ENCODE measurements around the gene RHOV. TPM values are rescaled to one million over a fixed set of nuclear protein-coding genes. Genes with fewer than 3 reads are reported as not detected.

Gene RHOV
- total and polyA plus RNA-seq, 8 donors = 1.2 to 87.8 (median 1.7) TPM; not detected in 1

GRCh38 chr15:40838756-40839155 is 35.3 kb downstream of the RHOV start:
- no peak overlapping the region for H3K27ac ChIP-seq

DNA sequence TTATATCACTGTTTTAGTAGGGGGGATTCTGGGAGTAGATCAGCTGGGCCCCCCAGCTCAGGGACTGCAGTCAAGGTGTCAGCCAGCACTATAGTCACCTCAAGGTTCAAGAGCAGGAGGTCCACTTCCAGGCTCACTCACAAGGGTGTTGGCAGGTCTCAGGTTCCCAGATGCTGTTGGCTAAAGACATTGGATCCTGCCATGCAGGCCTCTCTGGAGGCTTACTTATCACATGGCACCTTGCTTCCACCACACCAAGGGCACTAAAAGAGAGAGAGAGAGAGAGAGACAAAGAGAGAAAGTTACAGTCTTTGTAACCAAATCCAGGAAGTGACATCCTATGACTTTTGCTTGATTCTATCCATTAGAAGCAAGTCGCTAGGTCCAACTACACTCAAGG is 38.0 kb downstream of the RHOV start:
- 91 to 100% (median 93%) methylated on average over 1 of the region's 1 CpG for WGBS, 5 donors
- Histone ChIP-seq H3K9me3 (no peaks in the 10 kb centered on the region), H3K27ac (no peak overlapping the region), H3K36me3 (no peaks in the 10 kb centered on the region), H3K27me3 (no peaks in the 10 kb centered on the region), H3K4me1 (no peaks in the 10 kb centered on the region), H3K4me3 (no peak overlapping the region)
- no peak for DNase-seq
- intact Hi-C loops (cut with DNase I; ENCODE audit: low total_unique reads) = no loop called here
- TF ChIP-seq CTCF (IDR thresholded peaks at IDR 0.05) = no peak
- TF ChIP-seq POLR2A (IDR thresholded peaks at IDR 0.05) = no peak
- TF ChIP-seq EP300 (IDR thresholded peaks at IDR 0.05) = no peak
- TF ChIP-seq POLR2AphosphoS5 (IDR thresholded peaks at IDR 0.05) = no peak

More at GRCh38 chr15:40838756-40839155, 35.3 kb downstream of the RHOV start:
- DNase-seq = no peak
- H3K27me3 ChIP-seq = peaks cover 0 to 16% (median 0%) of the 10 kb centered on the region in 3 donors
- H3K36me3 ChIP-seq = no peaks in the 10 kb centered on the region
- H3K9me3 ChIP-seq = no peaks in the 10 kb centered on the region
- WGBS, 5 donors = 82 to 91% (median 87%) methylated on average over 5 of the region's 5 CpGs
- intact Hi-C loops (cut with DNase I; ENCODE audit: low total_unique reads) = no loop called here
- H3K4me1 ChIP-seq = peaks cover 3 to 11% (median 7%) of the 10 kb centered on the region in 4 donors
- TF ChIP-seq EP300 (IDR thresholded peaks at IDR 0.05) (no peak), POLR2AphosphoS5 (IDR thresholded peaks at IDR 0.05) (no peak), POLR2A (IDR thresholded peaks at IDR 0.05) (no peak)
- H3K4me3 ChIP-seq = no peak overlapping the region

DNA sequence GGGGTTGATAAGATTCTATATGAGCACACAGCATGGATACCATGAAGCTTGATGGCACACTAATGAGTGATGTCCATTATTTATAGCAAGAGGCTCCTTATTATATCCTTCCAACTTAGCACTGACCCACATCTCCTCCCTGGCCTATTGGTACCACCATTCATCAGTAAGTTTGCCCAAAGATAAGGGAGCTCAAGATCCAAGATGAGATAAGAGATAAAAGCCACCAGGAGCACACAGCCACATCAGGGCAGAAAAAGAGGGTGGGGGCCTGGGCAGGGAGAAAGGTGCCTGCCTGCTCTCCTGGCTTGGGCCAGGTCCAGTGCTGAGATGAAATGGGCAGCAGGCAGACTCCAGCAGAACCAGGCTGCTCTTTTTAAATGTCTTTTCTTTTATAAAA is 41.1 kb downstream of the RHOV start:
- no peak for TF ChIP-seq POLR2A (IDR thresholded peaks at IDR 0.05)
- no peak for TF ChIP-seq CTCF (IDR thresholded peaks at IDR 0.05)
- no peak for TF ChIP-seq EP300 (IDR thresholded peaks at IDR 0.05)
- TF ChIP-seq POLR2AphosphoS5 (IDR thresholded peaks at IDR 0.05) = no peak
- no peak for DNase-seq
- no peak overlapping the region for H3K27ac ChIP-seq
- no peaks in the 10 kb centered on the region for H3K9me3 ChIP-seq
- no peak overlapping the region for H3K4me3 ChIP-seq
- intact Hi-C loops (cut with DNase I; ENCODE audit: low total_unique reads) = no loop called here
- H3K27me3 ChIP-seq = no peaks in the 10 kb centered on the region
- H3K4me1 ChIP-seq = peaks cover 0 to 4% (median 0%) of the 10 kb centered on the region in 4 donors
- H3K36me3 ChIP-seq = no peaks in the 10 kb centered on the region

- H3K4me3 ChIP-seq = no peak overlapping the region
- H3K36me3 ChIP-seq = no peaks in the 10 kb centered on the region
- no peak overlapping the region for H3K27ac ChIP-seq
- DNase-seq = no peak
- TF ChIP-seq EP300 (IDR thresholded peaks at IDR 0.05) = no peak
- TF ChIP-seq POLR2AphosphoS5 (IDR thresholded peaks at IDR 0.05) = no peak
- no peak for TF ChIP-seq CTCF (IDR thresholded peaks at IDR 0.05)
- no peak for TF ChIP-seq POLR2A (IDR thresholded peaks at IDR 0.05)
- 74 to 83% (median 81%) methylated on average over 1 of the region's 1 CpG for WGBS, 5 donors
- no peaks in the 10 kb centered on the region for H3K9me3 ChIP-seq
- intact Hi-C loops (cut with DNase I; ENCODE audit: low total_unique reads) = no loop called here
- H3K27me3 ChIP-seq = no peaks in the 10 kb centered on the region
- H3K4me1 ChIP-seq = peaks cover 0 to 4% (median 0%) of the 10 kb centered on the region in 4 donors
Observed at GRCh38 chr15:40831861-40832260, 42.2 kb downstream of the RHOV start.

- Histone ChIP-seq H3K9me3 (no peaks in the 10 kb centered on the region), H3K4me1 (peaks cover 0 to 12% (median under 1%) of the 10 kb centered on the region in 4 donors), H3K27ac (no peak overlapping the region), H3K27me3 (no peaks in the 10 kb centered on the region), H3K36me3 (no peaks in the 10 kb centered on the region), H3K4me3 (no peak overlapping the region)
- WGBS, 5 donors = 80 to 86% (median 83%) methylated on average over 2 of the region's 2 CpGs
- TF ChIP-seq EP300 (IDR thresholded peaks at IDR 0.05) = no peak
- TF ChIP-seq POLR2A (IDR thresholded peaks at IDR 0.05) = no peak
- no peak for TF ChIP-seq CTCF (IDR thresholded peaks at IDR 0.05)
- no peak for TF ChIP-seq POLR2AphosphoS5 (IDR thresholded peaks at IDR 0.05)
- intact Hi-C loops (cut with DNase I; ENCODE audit: low total_unique reads) = no loop called here
- DNase-seq = no peak
Observed at GRCh38 chr15:40830884-40831283, 43.1 kb downstream of the RHOV start.

Data from stomach (tissue), 9 donors.